ENCODE results near the gene KCNK10. TPM values are rescaled to one million over a fixed set of nuclear protein-coding genes. Genes with fewer than 3 reads are reported as not detected.

The KCNK10 gene
- total RNA-seq, 6 donors from 2014 or later, result 0.13 to 0.30 TPM; not detected in 4

GRCh38 chr14:88166616-88167015 lies 156.5 kb downstream of the KCNK10 start:
- Histone ChIP-seq H3K4me3 (no peak overlapping the region), H3K4me1 (no peaks in the 10 kb centered on the region), H3K27me3 (no peaks in the 10 kb centered on the region), H3K9me3 (no peaks in the 10 kb centered on the region), H3K36me3 (no peaks in the 10 kb centered on the region), H3K27ac (no peak overlapping the region)
- TF ChIP-seq POLR2A (IDR thresholded peaks at IDR 0.05) (no peak), POLR2AphosphoS5 (IDR thresholded peaks at IDR 0.05) (no peak)
- 74 to 77% methylated on average over 3 of the region's 3 CpGs for WGBS, 2 donors
- DNase-seq (no peak), ATAC-seq (ENCODE audit: low FRiP score in 2 of 2) (no peak)

GRCh38 chr14:88164906-88165534 lies 158.0 kb downstream of the KCNK10 start:
- ATAC-seq (ENCODE audit: low FRiP score in 2 of 2), result no peak
- H3K4me1 ChIP-seq, result no peaks in the 10 kb centered on the region
- TF ChIP-seq EP300 (IDR thresholded peaks at IDR 0.05) (no peak), CTCF (IDR thresholded peaks at IDR 0.05) (no peak), POLR2A (IDR thresholded peaks at IDR 0.05) (no peak), POLR2AphosphoS5 (IDR thresholded peaks at IDR 0.05) (no peak)
- H3K9me3 ChIP-seq, result no peaks in the 10 kb centered on the region
- H3K4me3 ChIP-seq, result no peak overlapping the region
- no peaks in the 10 kb centered on the region for H3K36me3 ChIP-seq
- DNase-seq, result no peak
- H3K27me3 ChIP-seq, result no peaks in the 10 kb centered on the region
- no peak overlapping the region for H3K27ac ChIP-seq
- WGBS, 2 donors, result 61 to 68% methylated on average over 2 to 3 of the region's 3 CpGs

- no peak for ATAC-seq (ENCODE audit: low FRiP score in 2 of 2)
- Histone ChIP-seq H3K4me1 (no peaks in the 10 kb centered on the region), H3K36me3 (no peaks in the 10 kb centered on the region), H3K9me3 (no peaks in the 10 kb centered on the region), H3K4me3 (no peak overlapping the region), H3K27ac (no peak overlapping the region), H3K27me3 (no peaks in the 10 kb centered on the region)
- DNase-seq, result no peak
- 70 to 74% methylated on average over 4 of the region's 4 CpGs for WGBS, 2 donors
- TF ChIP-seq CTCF (IDR thresholded peaks at IDR 0.05) (no peak), POLR2A (IDR thresholded peaks at IDR 0.05) (no peak), POLR2AphosphoS5 (IDR thresholded peaks at IDR 0.05) (no peak), EP300 (IDR thresholded peaks at IDR 0.05) (no peak)
These were observed 159.3 kb downstream of the KCNK10 start for GRCh38 chr14:88163731-88164255.

GRCh38 chr14:88156127-88156526 lies 166.9 kb downstream of the KCNK10 start:
- no peak for DNase-seq

GRCh38 chr14:88154926-88155325 lies 168.1 kb downstream of the KCNK10 start:
- TF ChIP-seq POLR2AphosphoS5 (IDR thresholded peaks at IDR 0.05) (no peak), CTCF (IDR thresholded peaks at IDR 0.05) (no peak)
- DNase-seq, result no peak
- WGBS, 2 donors, result 65 to 70% methylated on average over 6 of the region's 6 CpGs
- Histone ChIP-seq H3K4me1 (no peaks in the 10 kb centered on the region), H3K27me3 (no peaks in the 10 kb centered on the region), H3K27ac (no peak overlapping the region), H3K9me3 (no peaks in the 10 kb centered on the region), H3K36me3 (no peaks in the 10 kb centered on the region), H3K4me3 (no peak overlapping the region)
- ATAC-seq (ENCODE audit: low FRiP score in 2 of 2), result no peak

More at GRCh38 chr14:88156127-88156526, 166.9 kb downstream of the KCNK10 start:
- H3K27me3 ChIP-seq, result no peaks in the 10 kb centered on the region
- no peaks in the 10 kb centered on the region for H3K4me1 ChIP-seq
- ATAC-seq (ENCODE audit: low FRiP score in 2 of 2), result no peak
- no peak overlapping the region for H3K4me3 ChIP-seq
- H3K9me3 ChIP-seq, result no peaks in the 10 kb centered on the region
- 68 to 89% methylated on average over 1 of the region's 1 CpG for WGBS, 2 donors
- TF ChIP-seq POLR2AphosphoS5 (IDR thresholded peaks at IDR 0.05), result no peak
- TF ChIP-seq CTCF (IDR thresholded peaks at IDR 0.05), result no peak
- TF ChIP-seq EP300 (IDR thresholded peaks at IDR 0.05), result no peak
- no peak for TF ChIP-seq POLR2A (IDR thresholded peaks at IDR 0.05)
- H3K27ac ChIP-seq, result no peak overlapping the region
- no peaks in the 10 kb centered on the region for H3K36me3 ChIP-seq
